Body of pancreas (tissue), 4 donors: ENCODE measurements around the gene CACNA1C. TPM values are rescaled to one million over a fixed set of nuclear protein-coding genes. Genes with fewer than 3 reads are reported as not detected.

ENCODE experiments used
- ATAC-seq: fragments of 150-250 bp; one replicate; pipeline ENCODE4 v1.9.1; 2016
- DNase-seq, 4 donors: peaks; one replicate each; pipeline ENCODE4 v3.0.0-alpha.2; 2019
- H3K27ac ChIP-seq, 4 donors: fragments of 200-600 bp; sonication (generic); 1 replicate in 3 of 4; 2 replicates in 1 of 4; pipeline versions ENCODE4 v1.5.1 to v1.6.1; 2016 to 2019; ENCODE audit warnings: mild to moderate bottlenecking in 1 of 4, mixed read lengths in 1 of 4, moderate library complexity in 1 of 4
- H3K27me3 ChIP-seq, 2 donors: fragments of 200-600 bp; sonication (generic); one replicate each; pipeline ENCODE4 v1.6.0; 2016; ENCODE audit warnings: mild to moderate bottlenecking in 1 of 2
- H3K36me3 ChIP-seq, 2 donors: fragments of 200-600 bp; sonication (generic); replicated peaks in 1 of 2; 2 replicates each; pipeline ENCODE4 v1.5.1; 2016; ENCODE audit warnings: low read depth in 2 of 2; ENCODE audit not compliant: insufficient read depth in 1 of 2
- H3K4me1 ChIP-seq: fragments of 200-600 bp; sonication (generic); one replicate; pipeline ENCODE4 v1.6.0; 2016
- H3K4me3 ChIP-seq, 2 donors: fragments of 200-600 bp; sonication (generic); 1 replicate in 1 of 2; 2 replicates in 1 of 2; pipeline ENCODE4 v1.5.1; 2016 to 2019
- H3K9me3 ChIP-seq, 3 donors: fragments of 200-600 bp; sonication (generic); 1 replicate in 2 of 3; 2 replicates in 1 of 3; pipeline ENCODE4 v1.5.1; 2016
- CTCF ChIP-seq, 7 experiments: fragments of 450-650 bp in 4 of 7; fragments of 200-600 bp in 3 of 7; sonication (generic) in 3 of 7; IDR thresholded peaks; one replicate each; pipeline ENCODE4 v1.5.1; 2016 to 2019; ENCODE audit warnings: antibody characterized with exemption in 7 of 7
- POLR2A ChIP-seq, 3 donors: fragments of 450-650 bp; IDR thresholded peaks; one replicate each; pipeline ENCODE4 v1.6.1; 2016; ENCODE audit warnings: antibody characterized with exemption in 3 of 3, mild to moderate bottlenecking in 2 of 3
- WGBS, 2 donors: methylation state at CpG; one replicate each; pipeline ENCODE4 v1.1.5; 2017; 5-methylcytosine and 5-hydroxymethylcytosine counted together
- intact Hi-C: fragments of 100-400 bp; cut with DNase I; formaldehyde crosslinking; loops from one replicate; pipeline ENCODE4 v1.15.1; 2023
- total RNA-seq, 2 donors: library from RNA; depleted of rRNA; stranded (reverse); fragments of >200 nt; gene quantifications; one replicate each; pipeline ENCODE4 v1.1.0, GENCODE V29; 2016

CACNA1C gene
- total RNA-seq, 2 donors from 2014 or later: 2.3 to 4.4 TPM

GRCh38 chr12:2268471-2269286 lies 215.9 kb downstream of the CACNA1C start:
- TF ChIP-seq CTCF (IDR thresholded peaks at IDR 0.05): no peak
- TF ChIP-seq POLR2A (IDR thresholded peaks at IDR 0.05): no peak
- no peaks in the 10 kb centered on the region for H3K4me1 ChIP-seq
- intact Hi-C loops: no loop called here
- no peaks in the 10 kb centered on the region for H3K27me3 ChIP-seq
- H3K36me3 ChIP-seq: no peaks in the 10 kb centered on the region
- no peak for DNase-seq
- ATAC-seq: no peak
- no peaks in the 10 kb centered on the region for H3K9me3 ChIP-seq
- H3K27ac ChIP-seq: no peak overlapping the region
- WGBS, 2 donors: 52 to 57% methylated on average over 18 of the region's 18 CpGs
- no peak overlapping the region for H3K4me3 ChIP-seq

- Histone ChIP-seq H3K27me3 (no peaks in the 10 kb centered on the region), H3K27ac (no peak overlapping the region), H3K4me1 (no peaks in the 10 kb centered on the region), H3K36me3 (no peaks in the 10 kb centered on the region), H3K4me3 (no peak overlapping the region), H3K9me3 (no peaks in the 10 kb centered on the region)
- no peak for TF ChIP-seq CTCF (IDR thresholded peaks at IDR 0.05)
- TF ChIP-seq POLR2A (IDR thresholded peaks at IDR 0.05): no peak
- no peak for ATAC-seq
- intact Hi-C loops: no loop called here
- no peak for DNase-seq
- 58 to 65% methylated on average over 6 of the region's 6 CpGs for WGBS, 2 donors
Observed at GRCh38 chr12:2270846-2271245, 218.1 kb downstream of the CACNA1C start.

- no peak for ATAC-seq
- Histone ChIP-seq H3K36me3 (no peaks in the 10 kb centered on the region), H3K27ac (no peak overlapping the region), H3K4me1 (no peaks in the 10 kb centered on the region), H3K27me3 (no peaks in the 10 kb centered on the region), H3K4me3 (no peak overlapping the region), H3K9me3 (no peaks in the 10 kb centered on the region)
- intact Hi-C loops: no loop called here
- 64 to 66% methylated on average over 4 of the region's 4 CpGs for WGBS, 2 donors
- TF ChIP-seq POLR2A (IDR thresholded peaks at IDR 0.05): no peak
- TF ChIP-seq CTCF (IDR thresholded peaks at IDR 0.05): no peak
- DNase-seq: no peak
Observed at GRCh38 chr12:2271961-2272360, 219.2 kb downstream of the CACNA1C start.

- Histone ChIP-seq H3K4me1 (no peaks in the 10 kb centered on the region), H3K27ac (no peak overlapping the region), H3K9me3 (no peaks in the 10 kb centered on the region), H3K27me3 (no peaks in the 10 kb centered on the region), H3K4me3 (no peak overlapping the region), H3K36me3 (no peaks in the 10 kb centered on the region)
- WGBS, 2 donors: 65 to 68% methylated on average over 4 of the region's 4 CpGs
- intact Hi-C loops: no loop called here
- peak in 1 of 4 donors; percentile 15 for DNase-seq
- no peak for TF ChIP-seq POLR2A (IDR thresholded peaks at IDR 0.05)
- no peak for TF ChIP-seq CTCF (IDR thresholded peaks at IDR 0.05)
- no peak for ATAC-seq
Observed at GRCh38 chr12:2273288-2273687, 220.5 kb downstream of the CACNA1C start.

- H3K4me1 ChIP-seq: no peaks in the 10 kb centered on the region
- WGBS, 2 donors: 50 to 67% methylated on average over 9 to 12 of the region's 12 CpGs
- H3K27ac ChIP-seq: no peak overlapping the region
- H3K4me3 ChIP-seq: no peak overlapping the region
- no peak for TF ChIP-seq POLR2A (IDR thresholded peaks at IDR 0.05)
- TF ChIP-seq CTCF (IDR thresholded peaks at IDR 0.05): no peak
- intact Hi-C loops: no loop called here
- H3K27me3 ChIP-seq: no peaks in the 10 kb centered on the region
- no peaks in the 10 kb centered on the region for H3K36me3 ChIP-seq
- DNase-seq (no peak), ATAC-seq (no peak)
- H3K9me3 ChIP-seq: no peaks in the 10 kb centered on the region
Observed at GRCh38 chr12:2273751-2274150, 221.0 kb downstream of the CACNA1C start.
